Stimulated activated CD8-positive, alpha-beta memory T cell treated with anti-CD3 and anti-CD28 coated beads, Interleukin-7, amount 100 ng/mL, for 4 hours (primary cell): ENCODE data around the gene TMEM178B.
"Not testable (repeated sequence)": the region's sequence is repeated elsewhere in the genome, so short reads cannot be mapped to it uniquely, and the experiment has no call there.

Experiments used
- DNase-seq, 2 donors: peaks; one replicate each; pipeline ENCODE4 v3.0.0-alpha.2; 2020; ENCODE audit warnings: low read depth in 2 of 2

Gene TMEM178B

GRCh38 chr7:141312828-141313521 is 239.1 kb downstream of the TMEM178B start:
- no peak for DNase-seq

- DNase-seq = no peak
These were observed 240.0 kb downstream of the TMEM178B start for GRCh38 chr7:141313896-141314295.

GRCh38 chr7:141317033-141317585 is 243.2 kb downstream of the TMEM178B start:
- DNase-seq = no peak

- DNase-seq = no peak
These were observed 246.4 kb downstream of the TMEM178B start for GRCh38 chr7:141320287-141320686.

- DNase-seq = no peak
These were observed 248.5 kb downstream of the TMEM178B start for GRCh38 chr7:141322383-141322782.

- DNase-seq = no peak
These were observed 250.0 kb downstream of the TMEM178B start for GRCh38 chr7:141323826-141324225.

- no peak for DNase-seq
These were observed 251.0 kb downstream of the TMEM178B start for GRCh38 chr7:141324870-141325269.

GRCh38 chr7:141325275-141325674 is 251.4 kb downstream of the TMEM178B start:
- no peak for DNase-seq

- DNase-seq = no peak
These were observed 254.4 kb downstream of the TMEM178B start for GRCh38 chr7:141328290-141328689.

GRCh38 chr7:141330285-141330684 is 256.4 kb downstream of the TMEM178B start:
- DNase-seq = not testable (repeated sequence)

GRCh38 chr7:141333459-141333858 is 259.6 kb downstream of the TMEM178B start:
- no peak for DNase-seq

- no peak for DNase-seq
These were observed 261.3 kb downstream of the TMEM178B start for GRCh38 chr7:141335164-141335563.

GRCh38 chr7:141339603-141340002 is 265.7 kb downstream of the TMEM178B start:
- DNase-seq = no peak

GRCh38 chr7:141340991-141341390 is 267.1 kb downstream of the TMEM178B start:
- no peak for DNase-seq

- no peak for DNase-seq
These were observed 269.0 kb downstream of the TMEM178B start for GRCh38 chr7:141342621-141343408.

GRCh38 chr7:141344153-141344935 is 270.5 kb downstream of the TMEM178B start:
- no peak for DNase-seq

- no peak for DNase-seq
These were observed 274.9 kb downstream of the TMEM178B start for GRCh38 chr7:141348728-141349127.

- no peak for DNase-seq
These were observed 275.5 kb downstream of the TMEM178B start for GRCh38 chr7:141349338-141349737.

GRCh38 chr7:141349804-141350203 is 275.9 kb downstream of the TMEM178B start:
- no peak for DNase-seq

GRCh38 chr7:141351175-141351574 is 277.3 kb downstream of the TMEM178B start:
- DNase-seq = no peak

- DNase-seq = no peak
These were observed 279.1 kb downstream of the TMEM178B start for GRCh38 chr7:141352955-141353354.

GRCh38 chr7:141354251-141354650 is 280.4 kb downstream of the TMEM178B start:
- DNase-seq = no peak
